ENCODE data around the gene RAB3IL1. TPM values are rescaled to one million over a fixed set of nuclear protein-coding genes. Genes with fewer than 3 reads are reported as not detected.

RAB3IL1 gene
- total and polyA plus RNA-seq, 9 of the 15 experiments (the other 6 are each of a cell fraction or from before 2014, with no cell fraction given) = 0.15 to 42.6 (median 15.5) TPM

- TF ChIP-seq UBTF (IDR thresholded peaks at IDR 0.05; ENCODE audit: borderline replicate concordance in 1 of 2, low read depth in 2 of 2, low read length in 2 of 2) (0 out of 4 replicates have a peak, but pooled peaks of 1 of the 2 experiments have one; percentile 27), HDAC2 (IDR thresholded peaks at IDR 0.05) (peak; percentile 27; the same call in 1 of the 2 replicates), ZNF436 (CRISPR knock-in tag; IDR thresholded peaks at IDR 0.05) (no peak), ZBTB49 (CRISPR knock-in tag; IDR thresholded peaks at IDR 0.05; ENCODE audit: borderline replicate concordance) (no peak), GTF2A2 (tag; IDR thresholded peaks at IDR 0.05) (no peak), ZNF224 (CRISPR knock-in tag; IDR thresholded peaks at IDR 0.05) (no peak), KAT7 (CRISPR knock-in tag; IDR thresholded peaks at IDR 0.05; ENCODE audit: borderline replicate concordance) (no peak), ZNF316 (IDR thresholded peaks at IDR 0.05) (0 out of 2 replicates have a peak, but pooled peaks have one; percentile 20), SFPQ (IDR thresholded peaks at IDR 0.05; ENCODE audit: low read depth, low read length) (no peak), ZNF175 (CRISPR knock-in tag; IDR thresholded peaks at IDR 0.05; ENCODE audit: low read depth) (0 out of 2 replicates have a peak, but pooled peaks have one; percentile 37), GTF3C2 (IDR thresholded peaks at IDR 0.05; ENCODE audit: borderline replicate concordance, extremely low read depth, insufficient read length) (no peak), TAF15 (IDR thresholded peaks at IDR 0.05; ENCODE audit: low read depth, low read length) (no peak), ZNF766 (CRISPR knock-in tag; conservative IDR thresholded peaks at IDR 0.05) (0 out of 2 replicates have a peak, but pooled peaks have one; percentile 37), CCNT2 (IDR thresholded peaks at IDR 0.05; ENCODE audit: borderline replicate concordance, extremely low read depth, insufficient read length, low read depth, low read length) (no peak)
These were observed 36.9 kb upstream of the RAB3IL1 start (continued) for GRCh38 chr11:61954106-61954850.

Data from K562 (cell line).